SK-MEL-5 (cell line): ENCODE data around the gene CEP72. TPM values are rescaled to one million over a fixed set of nuclear protein-coding genes. Genes with fewer than 3 reads are reported as not detected.
A peak's percentile ranks its signal among the peaks of the same experiment; 100 is the strongest.

ENCODE experiments used
- DNase-seq: peaks from one replicate; pipeline ENCODE4 v3.0.0-alpha.2; 2016; ENCODE audit warnings: low read depth, low spot score
- in situ Hi-C: cut with HindIII; loops from 2 replicates; pipeline ENCODE4 v1.10.0; 2016; ENCODE audit warnings: low sequenced_read_pairs, high pct_unique_total_duplicates, low pct_unique_long_range_greater_than_20kb
- total RNA-seq: library from RNA; depleted of rRNA; stranded (reverse); fragments of >200 nt; shearing (Covaris generic); gene quantifications from 2 replicates; pipeline ENCODE4 v1.2.3, GENCODE V29; 2014

The CEP72 gene
- total RNA-seq, 1 experiment from 2014 or later, result 7.1 TPM

DNA sequence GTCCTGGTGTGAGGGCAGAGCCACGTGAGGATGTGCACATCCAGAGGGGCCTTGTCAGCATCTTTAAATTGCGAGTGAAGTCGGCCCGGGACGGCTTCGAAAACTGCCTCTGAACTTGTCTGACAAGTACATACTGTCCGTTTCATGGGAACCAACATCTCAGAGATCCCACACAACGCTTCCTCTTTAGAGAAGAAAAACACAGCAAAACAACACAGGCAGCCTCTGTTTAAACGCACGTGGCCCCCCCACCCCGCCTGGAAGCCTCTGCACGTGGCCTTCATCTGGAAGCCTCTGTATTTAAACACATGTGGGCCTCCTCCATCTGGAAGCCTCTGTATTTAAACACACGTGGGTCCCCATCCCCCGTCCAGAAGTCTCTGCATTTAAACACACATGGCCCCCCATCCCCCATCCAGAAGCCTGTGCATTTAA lies 29.2 kb downstream of the CEP72 start:
- DNase-seq, result no peak
- in situ Hi-C loops, result no loop called here

DNA sequence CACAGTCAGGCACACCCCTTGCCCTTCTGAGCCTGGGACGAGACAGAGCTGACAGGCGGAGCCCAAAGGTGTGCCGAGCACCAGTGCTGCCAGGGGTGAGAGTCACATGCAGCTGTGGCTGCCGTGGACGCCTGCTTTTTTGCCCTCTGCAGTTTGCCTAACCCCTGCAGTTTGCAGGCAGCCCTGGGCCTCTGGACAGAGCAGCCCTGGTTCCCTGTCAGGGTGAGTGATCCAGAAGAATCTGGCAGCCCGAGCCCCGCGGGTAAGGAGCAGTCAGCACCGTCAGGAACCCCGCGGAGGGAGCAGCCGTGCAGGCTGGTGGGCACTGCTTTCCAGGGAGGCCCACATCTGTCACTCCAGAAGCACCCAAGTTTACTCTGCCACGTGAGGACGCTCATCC lies 30.3 kb downstream of the CEP72 start:
- in situ Hi-C loops, result no loop called here
- no peak for DNase-seq

DNA sequence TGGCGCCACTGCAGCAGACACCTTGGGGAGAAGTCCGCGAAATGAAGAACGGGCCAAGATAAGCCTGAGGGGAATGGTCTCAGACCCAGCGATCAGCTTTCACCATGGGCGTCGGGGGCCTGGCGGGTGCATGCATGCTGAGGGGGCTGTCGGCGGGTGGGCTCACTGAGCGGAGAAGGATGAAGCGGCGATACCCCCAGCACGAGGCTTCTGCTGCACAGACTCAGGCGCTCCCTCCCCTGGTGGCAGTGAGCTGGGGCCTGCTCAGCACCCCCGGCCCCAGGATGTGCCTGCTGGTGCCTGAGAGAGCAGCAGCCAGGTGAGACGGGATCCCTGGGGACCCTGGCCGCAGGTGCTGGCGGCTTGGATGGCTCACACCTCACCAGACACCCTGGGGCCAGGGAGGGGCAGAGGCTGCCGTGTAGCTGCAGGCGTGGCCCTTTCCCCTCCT lies 31.2 kb downstream of the CEP72 start:
- DNase-seq, result no peak
- in situ Hi-C loops, result no loop called here

DNA sequence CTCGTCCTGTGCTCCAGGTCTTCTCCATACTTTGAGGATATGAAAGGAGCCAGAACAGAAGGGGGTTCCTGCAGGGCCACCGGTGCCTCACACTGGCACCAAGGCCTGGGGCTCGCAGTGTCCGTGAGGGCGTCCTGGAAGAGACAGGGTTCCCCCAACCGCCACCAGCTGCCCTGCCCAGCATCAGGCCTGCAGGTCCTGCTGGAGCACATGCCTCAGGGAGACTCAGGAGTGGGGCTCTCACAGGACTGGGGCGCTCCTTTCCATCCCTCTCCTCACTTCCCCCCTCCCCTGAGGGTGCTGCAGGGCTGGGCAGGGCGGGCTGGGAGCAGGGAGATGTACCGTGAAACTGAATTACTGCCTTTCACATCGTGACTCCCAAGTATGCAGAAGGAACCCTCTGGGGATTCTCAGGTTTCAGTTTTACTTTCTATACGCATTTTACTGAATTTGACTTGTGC lies 31.7 kb downstream of the CEP72 start:
- DNase-seq, result peak; percentile 38
- in situ Hi-C loops, result no loop called here

DNA sequence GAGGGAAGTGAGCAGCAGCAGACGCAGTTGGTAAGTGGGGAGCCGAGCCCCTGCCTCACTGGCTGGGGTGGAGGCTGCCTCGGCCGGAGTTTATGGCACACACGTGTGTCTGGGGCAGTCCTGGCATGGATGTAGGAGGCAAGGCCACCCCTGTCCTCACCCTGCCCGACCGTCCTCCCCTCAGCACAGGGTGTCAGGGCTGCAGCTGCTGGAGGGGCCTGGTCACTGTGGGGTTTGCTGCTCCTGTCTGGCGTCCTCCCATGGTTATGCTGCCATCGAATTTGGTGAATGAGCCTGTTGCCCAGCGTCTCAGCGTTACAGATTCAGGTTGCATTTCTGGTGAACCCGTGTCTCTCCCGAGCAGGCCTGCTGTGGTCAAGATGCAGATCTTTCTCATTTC lies 32.4 kb downstream of the CEP72 start:
- in situ Hi-C loops, result no loop called here
- DNase-seq, result no peak

DNA sequence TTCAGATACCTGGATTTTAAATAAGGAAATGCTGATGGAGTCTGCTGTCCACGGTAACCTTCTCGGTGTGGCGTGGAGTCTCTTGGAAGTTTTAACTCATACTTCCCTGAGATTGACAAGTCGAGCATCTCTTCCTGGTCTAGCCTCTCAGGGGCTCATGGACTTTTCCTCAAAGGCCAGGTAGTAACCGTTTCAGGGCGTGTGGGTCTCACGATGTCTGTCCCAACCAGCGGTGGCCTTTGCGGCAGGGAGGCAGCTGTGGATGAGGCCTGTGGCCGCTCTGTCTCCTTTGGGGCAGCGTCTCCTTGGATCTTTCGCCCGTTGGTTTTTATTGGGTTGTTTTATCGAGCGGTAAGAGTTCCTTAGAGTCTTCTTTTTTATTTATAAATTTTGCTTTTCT lies 32.8 kb downstream of the CEP72 start:
- DNase-seq, result no peak
- in situ Hi-C loops, result no loop called here

DNA sequence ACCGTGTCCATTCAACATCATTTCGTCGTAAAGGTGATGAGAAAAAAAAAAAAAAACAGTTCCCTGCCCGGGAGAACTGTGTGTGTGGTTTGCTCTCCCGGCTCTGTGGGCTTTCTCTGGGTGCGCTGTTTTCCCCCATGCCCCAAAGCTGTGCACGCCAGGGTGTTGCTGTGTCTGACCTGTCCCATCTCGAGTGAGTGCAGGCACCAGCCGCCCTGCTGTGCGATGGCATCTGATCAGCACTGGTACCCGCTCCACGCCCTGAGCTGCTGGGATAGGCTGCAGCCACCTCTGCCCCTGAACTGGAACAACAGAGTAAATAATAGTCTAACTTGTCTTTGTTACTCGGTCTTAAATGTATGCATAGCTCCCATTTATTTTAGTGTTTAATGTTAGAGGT lies 33.3 kb downstream of the CEP72 start:
- DNase-seq, result no peak
- in situ Hi-C loops, result no loop called here

DNA sequence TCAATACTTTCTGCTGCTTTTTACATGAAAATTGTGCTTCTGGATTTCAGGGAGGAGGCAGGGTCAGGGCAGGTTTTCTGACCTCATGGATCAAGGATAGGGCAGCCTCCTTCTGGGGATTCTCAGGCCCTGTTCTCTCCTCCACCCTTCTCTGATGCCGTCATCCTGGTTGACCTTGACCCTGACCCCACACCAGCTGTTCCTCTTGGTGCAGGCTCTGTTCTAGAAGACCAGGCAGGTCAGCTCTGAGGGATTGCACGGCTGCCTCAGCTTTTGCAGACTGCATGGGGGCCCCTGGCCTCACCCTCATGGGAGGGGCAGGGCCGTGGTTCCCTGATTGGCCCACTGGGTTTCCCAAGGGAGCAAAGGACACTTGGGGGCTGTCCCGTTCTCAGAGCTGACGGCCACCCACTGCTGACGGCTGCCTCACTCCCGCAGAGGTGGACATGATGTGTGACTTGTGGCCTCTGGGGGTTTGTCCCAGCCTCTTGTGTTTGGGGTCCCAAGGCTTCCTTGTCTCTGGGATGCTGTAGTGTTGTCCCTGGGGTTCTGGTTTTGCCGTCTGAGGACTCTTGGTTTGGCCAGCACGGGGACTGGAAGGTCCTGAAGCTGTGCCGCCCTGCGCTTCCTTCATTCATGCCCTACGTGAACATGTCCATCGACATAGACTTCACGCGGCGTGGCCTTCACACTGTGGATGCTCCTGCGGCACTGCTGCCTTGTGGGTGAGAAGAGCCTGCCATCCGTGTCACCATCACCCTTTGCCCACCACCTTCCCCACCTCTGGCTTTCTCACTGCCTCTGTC lies 34.5 kb downstream of the CEP72 start:
- in situ Hi-C loops, result no loop called here
- DNase-seq, result no peak

DNA sequence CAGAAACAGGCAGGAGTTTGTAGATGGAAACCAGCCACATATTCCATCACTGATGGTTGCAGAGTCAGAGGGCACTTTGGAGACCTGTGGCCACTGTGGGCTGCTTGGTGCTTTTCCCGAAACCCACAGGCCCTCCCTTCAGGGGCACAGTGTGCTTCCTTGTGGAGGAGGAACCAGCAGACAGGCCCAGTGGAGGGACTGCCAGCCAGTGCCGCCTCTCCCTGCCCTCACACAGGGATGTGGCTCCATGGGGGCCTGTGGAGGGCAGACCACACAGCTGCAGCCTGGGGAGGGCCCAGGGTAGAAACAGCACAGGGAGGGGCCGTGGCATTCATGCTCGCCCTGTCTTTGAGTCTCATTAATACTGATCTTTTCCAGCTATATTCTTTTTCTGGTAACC lies 35.2 kb downstream of the CEP72 start:
- in situ Hi-C loops, result no loop called here
- DNase-seq, result no peak

DNA sequence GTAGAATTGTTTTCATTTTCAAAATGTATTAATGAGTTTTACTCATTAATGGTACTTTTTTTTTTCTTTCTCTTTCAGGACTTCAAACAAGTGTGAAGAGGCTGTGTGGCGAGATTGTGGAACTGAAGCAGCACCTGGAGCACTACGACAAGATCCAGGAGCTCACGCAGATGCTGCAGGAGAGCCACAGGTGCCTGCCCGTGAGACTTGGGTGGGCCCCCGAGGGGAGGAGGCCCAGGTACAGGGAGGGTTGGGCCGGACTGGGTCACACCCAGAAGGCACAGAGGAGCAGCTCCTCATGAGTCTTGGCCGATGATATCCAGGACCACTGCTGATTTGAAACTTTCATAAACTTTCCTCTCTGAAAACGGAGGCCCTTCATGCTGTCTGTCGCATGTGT lies 35.6 kb downstream of the CEP72 start:
- no peak for DNase-seq
- in situ Hi-C loops, result no loop called here

DNA sequence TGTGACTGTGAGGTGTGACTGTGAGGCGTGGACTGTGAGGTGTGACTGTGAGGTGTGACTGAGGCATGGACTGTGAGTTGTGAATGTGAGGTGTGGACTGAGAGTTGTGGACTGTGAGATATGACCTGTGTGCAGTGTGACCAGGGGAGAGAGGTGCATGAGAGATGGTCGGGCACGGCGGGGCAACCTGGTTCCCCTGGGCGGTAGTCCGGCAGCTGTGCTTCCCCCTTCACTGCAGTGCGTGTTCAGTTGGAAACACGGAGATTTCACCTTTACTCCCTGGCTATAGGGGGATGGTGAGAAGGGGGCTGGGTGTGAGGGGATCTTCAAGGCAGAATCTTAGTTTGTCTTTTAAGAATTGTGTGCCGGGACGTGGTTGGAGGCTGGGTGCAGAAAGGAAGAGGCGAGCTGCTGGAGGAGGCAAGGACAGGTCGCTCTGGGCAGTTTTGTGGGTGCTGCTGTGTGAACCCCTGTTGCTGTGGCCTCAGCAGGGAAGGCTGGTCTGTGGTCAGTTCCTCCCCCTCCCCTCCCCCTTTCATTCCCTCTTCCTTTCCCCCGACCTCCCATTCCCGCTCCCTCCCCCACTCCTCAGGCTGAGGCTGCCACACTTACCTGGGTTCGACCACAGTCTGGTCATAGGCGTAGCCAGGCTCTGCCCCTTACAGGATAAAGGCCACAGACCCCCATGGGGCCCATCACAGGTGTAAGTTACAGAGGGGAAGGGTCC lies 39.3 kb downstream of the CEP72 start:
- in situ Hi-C loops, result no loop called here
- DNase-seq, result no peak

DNA sequence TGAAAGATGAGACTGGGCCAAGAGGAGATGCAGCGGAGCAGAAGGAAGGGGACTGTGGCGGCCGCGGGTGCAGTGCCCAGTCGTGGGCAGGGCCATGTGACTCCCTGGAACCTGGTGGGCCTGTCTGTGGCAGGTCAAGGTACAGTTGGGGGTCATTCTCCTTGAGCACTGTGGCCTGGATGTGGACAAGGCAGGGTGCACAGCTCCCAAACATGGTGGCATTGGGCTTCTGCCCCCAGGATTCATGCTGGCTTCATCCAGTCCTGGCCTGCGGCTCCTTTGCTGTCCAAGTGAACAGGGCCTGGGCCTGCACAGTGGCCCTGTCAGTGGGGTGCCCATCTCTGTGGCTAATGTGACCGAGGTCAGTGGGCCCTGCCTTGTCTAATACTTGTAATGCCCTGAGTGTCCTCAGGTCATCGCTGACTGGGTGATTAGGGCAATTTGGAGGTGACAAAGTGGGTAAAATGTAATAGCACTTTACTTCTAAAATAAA lies 39.9 kb downstream of the CEP72 start:
- DNase-seq, result no peak
- in situ Hi-C loops, result no loop called here

DNA sequence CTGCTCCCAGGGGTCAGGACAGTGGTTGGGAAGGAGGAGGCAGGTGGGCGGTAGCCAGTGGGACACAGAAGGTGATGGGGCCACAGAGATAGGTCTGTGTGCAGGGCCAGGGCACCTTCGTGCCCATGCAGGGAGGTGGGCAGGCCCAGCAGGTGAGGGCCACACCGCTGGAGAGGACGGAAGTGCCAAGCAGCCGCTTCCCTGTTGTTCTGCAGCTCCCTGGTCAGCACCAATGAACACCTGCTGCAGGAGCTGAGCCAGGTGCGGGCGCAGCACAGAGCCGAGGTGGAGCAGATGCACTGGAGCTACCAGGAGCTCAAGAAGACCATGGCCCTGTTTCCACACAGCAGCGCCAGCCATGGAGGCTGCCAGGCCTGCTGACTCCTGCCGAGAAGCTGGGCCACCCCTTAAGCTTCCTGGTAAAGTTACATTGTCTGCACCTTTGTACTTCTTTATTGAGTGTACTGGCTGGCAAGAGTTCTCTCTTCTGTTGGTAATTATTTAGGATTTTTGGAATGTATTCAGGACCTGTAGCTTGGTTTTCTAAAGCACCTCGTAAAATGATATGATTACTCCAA lies 40.7 kb downstream of the CEP72 start:
- in situ Hi-C loops, result no loop called here
- DNase-seq, result no peak

DNA sequence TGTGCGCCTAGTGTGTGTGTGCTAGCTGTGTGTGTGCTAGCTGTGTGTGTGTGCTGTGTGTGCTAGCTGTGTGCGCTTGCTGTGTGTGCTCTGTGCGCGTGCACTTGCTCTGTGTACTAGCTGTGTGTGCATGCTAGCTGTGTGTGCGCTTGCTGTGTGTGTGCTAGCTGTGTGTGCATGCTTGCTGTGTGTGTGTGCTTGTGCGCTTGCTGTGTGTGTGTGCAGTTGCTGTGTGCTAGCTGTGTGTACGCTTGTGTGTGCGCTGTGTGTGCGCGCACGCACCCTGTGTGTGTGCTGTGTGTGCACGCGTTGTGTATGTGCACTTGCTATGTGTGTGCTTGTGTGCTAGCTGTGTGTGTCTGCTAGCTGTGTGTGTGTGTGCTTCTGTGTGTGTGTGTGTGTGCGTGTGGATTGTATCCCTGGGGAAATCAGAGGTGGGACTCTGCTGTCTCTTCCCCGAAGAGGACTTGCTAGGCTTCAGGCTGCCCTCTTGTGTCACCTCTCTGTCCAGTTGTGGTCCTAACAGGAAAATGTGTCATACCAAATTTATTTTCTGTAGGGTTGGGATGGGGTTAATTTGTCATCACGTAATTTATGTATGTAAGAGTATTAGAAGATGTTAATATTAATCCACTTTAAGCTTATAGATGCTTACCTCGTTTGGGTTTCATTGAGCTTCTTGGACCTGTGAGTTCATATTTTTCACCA lies 42.1 kb downstream of the CEP72 start:
- in situ Hi-C loops, result no loop called here
- DNase-seq, result no peak

DNA sequence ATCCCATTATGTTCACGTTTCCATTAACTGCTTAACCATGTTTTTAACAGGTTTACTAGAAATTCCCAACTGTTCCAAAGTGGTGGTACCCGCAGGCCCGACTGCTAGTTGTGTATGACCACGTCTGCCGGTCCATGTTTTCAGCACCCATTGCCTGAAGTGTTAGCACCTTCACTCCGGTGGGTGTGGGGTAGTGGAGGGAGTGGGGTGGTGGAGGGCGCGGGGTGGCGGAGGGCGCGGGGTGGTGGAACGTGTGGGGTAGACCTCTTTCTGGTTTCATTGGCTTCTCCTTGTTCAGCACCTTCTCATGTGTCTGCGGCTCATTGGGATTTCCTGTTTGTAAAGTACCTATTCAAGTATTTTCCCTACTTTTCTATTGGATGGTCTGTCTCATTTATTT lies 43.3 kb downstream of the CEP72 start:
- in situ Hi-C loops, result no loop called here

DNA sequence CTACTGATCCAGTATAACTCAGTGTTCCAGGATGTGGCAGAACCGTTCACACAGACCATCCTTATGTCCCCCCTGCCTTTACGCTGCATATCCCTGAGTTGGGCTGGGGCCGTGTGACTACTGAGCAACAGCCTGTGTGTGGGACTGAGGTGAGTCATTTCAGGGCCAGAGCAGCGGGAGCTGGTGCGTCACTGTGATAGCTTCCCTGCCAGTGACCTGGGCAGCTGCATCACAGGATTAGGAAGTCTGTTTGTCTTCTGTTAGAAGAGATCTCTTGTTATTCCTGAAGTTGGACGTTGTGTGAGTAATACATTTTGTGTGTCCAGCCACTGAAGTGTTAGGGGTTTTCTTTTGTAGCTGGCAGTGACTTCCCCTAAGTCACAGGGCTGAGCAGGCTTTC lies 45.4 kb downstream of the CEP72 start:
- no peak for DNase-seq
- in situ Hi-C loops, result no loop called here

More for the DNA sequence above, 43.3 kb downstream of the CEP72 start:
- DNase-seq, result no peak

DNA sequence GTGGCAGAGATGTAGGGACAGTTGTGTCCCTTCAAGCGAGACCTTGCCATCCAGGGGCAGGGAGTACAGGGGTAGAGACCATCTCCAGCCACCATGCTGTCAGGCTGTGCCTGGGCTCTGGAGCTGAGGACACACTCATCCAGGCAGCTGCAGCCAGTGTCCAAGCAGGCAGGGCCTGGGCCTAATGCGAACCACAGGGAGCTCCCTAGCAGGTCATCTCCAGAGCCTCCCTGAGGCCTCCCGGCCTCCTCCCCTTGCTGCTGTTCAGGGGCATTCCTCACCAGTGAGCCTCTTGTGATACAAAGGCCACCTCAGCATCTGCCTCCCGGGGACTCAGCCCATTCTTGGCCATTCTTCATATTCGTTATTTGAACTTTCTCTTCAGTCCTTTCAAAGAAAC lies 46.0 kb downstream of the CEP72 start:
- in situ Hi-C loops, result no loop called here

More for the DNA sequence above, 46.0 kb downstream of the CEP72 start:
- DNase-seq, result no peak
